ENCODE results near the gene SAMD3.
"Not testable (repeated sequence)": the region's sequence is repeated elsewhere in the genome, so short reads cannot be mapped to it uniquely, and the experiment has no call there.

The SAMD3 gene

GRCh38 chr6:130178692-130179091, 44.1 kb downstream of the SAMD3 start:
- DNase-seq (ENCODE audit: low read depth, low spot score) = peak; percentile 17

GRCh38 chr6:130176378-130176777, 46.4 kb downstream of the SAMD3 start:
- no peak for DNase-seq (ENCODE audit: low read depth, low spot score)

- DNase-seq (ENCODE audit: low read depth, low spot score) = not testable (repeated sequence)
Observed at GRCh38 chr6:130173377-130174004, 49.3 kb downstream of the SAMD3 start.

GRCh38 chr6:130170160-130170559, 52.6 kb downstream of the SAMD3 start:
- not testable (repeated sequence) for DNase-seq (ENCODE audit: low read depth, low spot score)

GRCh38 chr6:130167655-130168054, 55.1 kb downstream of the SAMD3 start:
- no peak for DNase-seq (ENCODE audit: low read depth, low spot score)

GRCh38 chr6:130164251-130164650, 58.5 kb downstream of the SAMD3 start:
- no peak for DNase-seq (ENCODE audit: low read depth, low spot score)

GRCh38 chr6:130163266-130163665, 59.5 kb downstream of the SAMD3 start:
- no peak for DNase-seq (ENCODE audit: low read depth, low spot score)

- DNase-seq (ENCODE audit: low read depth, low spot score) = no peak
Observed at GRCh38 chr6:130162421-130162820, 60.3 kb downstream of the SAMD3 start.

GRCh38 chr6:130161683-130162404, 60.9 kb downstream of the SAMD3 start:
- DNase-seq (ENCODE audit: low read depth, low spot score) = no peak

GRCh38 chr6:130159956-130160355, 62.8 kb downstream of the SAMD3 start:
- DNase-seq (ENCODE audit: low read depth, low spot score) = no peak

- no peak for DNase-seq (ENCODE audit: low read depth, low spot score)
Observed at GRCh38 chr6:130158548-130158947, 64.2 kb downstream of the SAMD3 start.

- DNase-seq (ENCODE audit: low read depth, low spot score) = no peak
Observed at GRCh38 chr6:130158056-130158455, 64.7 kb downstream of the SAMD3 start.

- DNase-seq (ENCODE audit: low read depth, low spot score) = no peak
Observed at GRCh38 chr6:130156908-130157307, 65.8 kb downstream of the SAMD3 start.

- DNase-seq (ENCODE audit: low read depth, low spot score) = no peak
Observed at GRCh38 chr6:130152908-130153510, 69.7 kb downstream of the SAMD3 start.

- DNase-seq (ENCODE audit: low read depth, low spot score) = no peak
Observed at GRCh38 chr6:130150906-130151305, 71.8 kb downstream of the SAMD3 start.

GRCh38 chr6:130149016-130149415, 73.7 kb downstream of the SAMD3 start:
- not testable (repeated sequence) for DNase-seq (ENCODE audit: low read depth, low spot score)

GRCh38 chr6:130148181-130148580, 74.6 kb downstream of the SAMD3 start:
- no peak for DNase-seq (ENCODE audit: low read depth, low spot score)

GRCh38 chr6:130147111-130147510, 75.6 kb downstream of the SAMD3 start:
- no peak for DNase-seq (ENCODE audit: low read depth, low spot score)

- DNase-seq (ENCODE audit: low read depth, low spot score) = no peak
Observed at GRCh38 chr6:130143709-130144108, 79.0 kb downstream of the SAMD3 start.

GRCh38 chr6:130140084-130140483, 82.7 kb downstream of the SAMD3 start:
- no peak for DNase-seq (ENCODE audit: low read depth, low spot score)

- no peak for DNase-seq (ENCODE audit: low read depth, low spot score)
Observed at GRCh38 chr6:130138909-130139242, 83.9 kb downstream of the SAMD3 start.

GRCh38 chr6:130138116-130138908, 84.4 kb downstream of the SAMD3 start:
- DNase-seq (ENCODE audit: low read depth, low spot score) = no peak

Measured in smooth muscle cell of the brain vasculature (primary cell).